GM12801 (cell line): ENCODE measurements around the gene LGALS1.

Experiments
- TF ChIP-seq, protein P1 (sequence below): IDR thresholded peaks from one replicate; pipeline ENCODE4 v1.5.1; 2011; ENCODE audit warnings: control low read depth; ENCODE audit not compliant: insufficient read length; ENCODE audit errors: extremely low read depth

Gene LGALS1

DNA sequence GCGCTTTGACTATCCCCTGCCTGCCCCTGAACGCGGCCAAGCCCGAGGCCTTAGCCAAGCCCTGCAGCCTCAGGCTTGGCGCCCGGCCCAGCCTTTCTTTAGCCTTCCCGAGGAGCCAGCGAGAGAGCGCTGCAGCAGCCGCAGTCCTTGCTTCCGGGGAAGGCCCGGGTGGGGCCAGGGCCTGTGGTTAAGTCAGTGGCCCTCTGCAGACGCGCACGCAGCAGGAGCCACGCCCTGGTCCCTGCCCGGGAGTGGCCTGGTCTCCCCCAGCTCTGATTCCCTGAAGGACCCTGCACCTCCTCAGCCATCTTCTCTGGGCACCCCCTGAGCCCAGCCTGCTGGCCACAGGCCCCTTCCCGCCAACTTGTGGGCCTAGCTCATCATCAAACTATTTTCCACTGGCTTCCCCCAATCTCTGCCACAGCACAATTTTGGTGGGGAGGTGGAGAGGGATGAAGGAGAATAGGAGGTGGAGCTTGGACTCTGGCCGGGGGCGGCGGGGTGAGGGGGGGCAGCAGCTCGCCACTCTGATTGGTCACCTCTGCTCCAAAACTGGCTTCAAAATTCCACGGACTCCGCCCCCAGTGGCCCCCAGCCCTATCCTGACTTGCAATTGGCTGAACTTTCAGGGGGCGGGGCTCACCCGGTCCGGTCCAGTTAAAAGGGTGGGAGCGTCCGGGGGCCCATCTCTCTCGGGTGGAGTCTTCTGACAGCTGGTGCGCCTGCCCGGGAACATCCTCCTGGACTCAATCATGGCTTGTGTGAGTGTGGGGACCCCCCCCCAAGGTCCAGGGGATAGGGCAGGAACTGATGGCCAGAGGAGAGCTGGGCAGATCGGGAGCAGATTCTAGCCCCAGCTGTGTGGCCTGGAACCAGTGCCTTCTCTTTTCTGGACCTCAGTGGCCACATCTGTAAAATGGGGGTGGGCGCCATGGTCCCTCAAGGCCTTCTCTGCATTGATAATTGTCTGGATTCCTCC, at the start of gene LGALS1:
Gene LGALS1, plus strand, starts transcription at position 686 of the 979 bp plus-strand sequence. Its CDS starts 67 bp downstream, at position 753.
- TF ChIP-seq, protein P1, sequence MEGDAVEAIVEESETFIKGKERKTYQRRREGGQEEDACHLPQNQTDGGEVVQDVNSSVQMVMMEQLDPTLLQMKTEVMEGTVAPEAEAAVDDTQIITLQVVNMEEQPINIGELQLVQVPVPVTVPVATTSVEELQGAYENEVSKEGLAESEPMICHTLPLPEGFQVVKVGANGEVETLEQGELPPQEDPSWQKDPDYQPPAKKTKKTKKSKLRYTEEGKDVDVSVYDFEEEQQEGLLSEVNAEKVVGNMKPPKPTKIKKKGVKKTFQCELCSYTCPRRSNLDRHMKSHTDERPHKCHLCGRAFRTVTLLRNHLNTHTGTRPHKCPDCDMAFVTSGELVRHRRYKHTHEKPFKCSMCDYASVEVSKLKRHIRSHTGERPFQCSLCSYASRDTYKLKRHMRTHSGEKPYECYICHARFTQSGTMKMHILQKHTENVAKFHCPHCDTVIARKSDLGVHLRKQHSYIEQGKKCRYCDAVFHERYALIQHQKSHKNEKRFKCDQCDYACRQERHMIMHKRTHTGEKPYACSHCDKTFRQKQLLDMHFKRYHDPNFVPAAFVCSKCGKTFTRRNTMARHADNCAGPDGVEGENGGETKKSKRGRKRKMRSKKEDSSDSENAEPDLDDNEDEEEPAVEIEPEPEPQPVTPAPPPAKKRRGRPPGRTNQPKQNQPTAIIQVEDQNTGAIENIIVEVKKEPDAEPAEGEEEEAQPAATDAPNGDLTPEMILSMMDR = no peak

DNA sequence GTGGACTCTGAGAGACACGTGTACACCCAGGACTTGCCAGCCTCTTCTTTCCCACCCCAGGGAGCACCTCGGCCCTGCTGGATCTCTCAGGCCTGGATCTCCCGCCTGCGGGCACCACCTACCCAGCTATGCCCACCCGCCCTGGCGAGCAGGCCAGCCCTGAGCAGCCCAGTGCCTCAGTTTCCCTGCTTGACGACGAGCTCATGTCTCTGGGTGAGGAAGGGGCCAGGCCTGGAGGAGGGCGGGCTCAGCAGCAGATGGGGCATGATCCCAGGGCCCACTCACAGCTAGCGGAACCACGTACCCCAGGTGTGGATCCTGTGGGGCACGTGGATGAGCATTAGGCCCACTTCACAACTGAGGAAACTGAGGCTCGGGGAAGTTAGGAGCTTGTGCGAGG, 49.7 kb upstream of the LGALS1 start:
- TF ChIP-seq, protein P1 = no peak

DNA sequence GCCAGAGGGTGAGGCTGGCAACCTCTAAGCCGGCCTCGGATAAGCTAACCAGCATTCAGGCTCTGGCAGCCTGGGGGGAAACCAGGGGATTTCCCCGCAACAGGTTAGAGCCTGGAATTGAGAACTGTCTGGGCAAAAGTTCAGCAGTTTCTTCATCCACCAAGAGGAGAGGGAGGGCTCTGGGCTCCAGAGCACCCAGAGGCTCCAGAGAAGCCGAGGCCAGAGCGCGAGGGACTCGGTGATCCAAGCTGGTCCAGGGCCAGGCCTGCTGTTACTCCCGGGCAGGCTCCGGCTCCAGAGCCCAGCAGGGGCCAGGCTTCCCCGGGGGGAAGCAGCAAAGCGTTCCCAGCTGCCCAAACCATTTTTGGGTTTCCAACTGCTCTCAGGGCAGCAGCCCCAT, 49.3 kb upstream of the LGALS1 start:
- TF ChIP-seq, protein P1 = no peak

DNA sequence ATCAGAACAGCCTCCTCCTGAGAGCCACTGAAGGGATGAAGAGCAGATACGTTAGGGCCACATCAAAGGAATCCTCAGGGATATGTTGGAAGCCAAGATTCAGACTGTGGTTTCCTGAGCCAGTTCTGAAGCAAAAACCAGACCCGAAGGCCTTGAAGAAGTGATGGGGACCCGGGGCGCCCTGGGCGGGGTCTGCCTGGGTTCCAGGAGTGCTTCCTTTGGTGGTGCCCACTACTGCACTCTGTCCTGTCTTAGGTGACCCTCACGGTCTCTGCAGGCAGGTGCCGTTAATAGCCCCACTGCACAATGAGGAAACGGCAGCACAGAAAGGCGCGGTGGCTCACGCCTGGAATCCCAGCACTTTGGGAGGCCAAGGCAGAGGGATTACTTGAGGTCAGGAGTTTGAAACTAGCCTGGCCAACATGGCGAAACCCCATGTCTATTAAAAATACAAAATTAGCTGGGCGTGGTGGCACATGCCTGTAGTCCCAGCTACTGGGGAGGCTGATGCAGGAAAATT, 48.8 kb upstream of the LGALS1 start:
- TF ChIP-seq, protein P1 = no peak

DNA sequence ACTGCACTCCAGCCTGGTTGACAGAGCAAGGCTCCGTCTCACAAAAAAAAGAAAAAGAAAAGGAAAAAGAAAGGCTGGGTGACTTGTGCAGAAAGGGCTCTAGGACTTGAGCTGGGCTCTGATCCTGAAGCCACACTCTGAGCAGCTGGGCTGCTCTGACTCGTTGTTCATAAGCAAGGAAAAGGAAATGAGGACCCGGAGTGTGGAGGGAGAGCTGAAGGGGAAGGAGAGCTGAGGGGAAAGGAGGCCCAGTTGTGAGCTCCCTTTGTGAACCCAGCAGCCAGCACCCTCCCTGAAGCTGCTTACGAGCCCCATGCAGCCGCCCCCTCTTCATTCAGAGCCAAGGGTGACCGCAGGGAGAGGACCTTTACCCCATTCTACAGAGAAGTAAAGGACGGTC, 48.3 kb upstream of the LGALS1 start:
- TF ChIP-seq, protein P1 = no peak

DNA sequence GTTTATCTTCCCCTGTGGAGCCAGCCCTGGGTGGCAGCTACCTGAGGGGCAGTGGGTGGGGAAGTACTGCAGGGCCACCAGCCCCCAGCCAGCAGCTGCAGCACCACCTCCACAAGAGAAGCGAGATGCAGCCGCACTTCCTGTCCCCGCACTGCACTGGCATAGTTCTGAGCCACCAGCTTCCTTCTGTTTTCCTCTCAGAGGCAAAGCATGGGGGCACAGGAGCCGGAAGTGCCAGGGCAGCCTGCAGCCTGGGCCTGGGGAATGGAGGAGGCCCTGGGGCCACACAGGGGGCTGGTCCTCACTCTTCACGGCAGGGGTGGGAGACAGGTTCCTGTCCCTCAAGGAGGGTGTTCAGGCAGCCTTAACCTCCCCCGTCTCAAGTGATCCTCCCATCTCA, 47.9 kb upstream of the LGALS1 start:
- TF ChIP-seq, protein P1 = no peak

DNA sequence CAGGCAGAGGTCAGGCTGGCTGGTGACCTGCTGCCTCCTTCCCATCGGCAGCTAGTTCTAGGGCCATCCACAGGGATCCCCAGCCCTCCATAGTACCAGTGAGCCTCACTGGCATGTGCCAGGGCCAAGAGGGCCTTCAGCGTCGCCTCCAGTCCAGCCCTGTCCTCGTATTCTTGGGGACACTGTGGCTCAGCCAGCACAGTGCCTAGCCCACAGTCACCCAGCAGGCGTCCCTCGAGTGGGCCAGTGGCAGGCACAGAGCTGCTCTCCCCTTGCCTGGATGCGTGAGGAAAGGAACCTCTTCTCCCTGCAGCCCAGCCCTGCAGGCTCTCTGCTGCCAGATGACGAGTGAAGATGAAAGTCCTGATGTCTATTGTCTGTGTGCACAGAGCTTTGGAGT, 46.6 kb upstream of the LGALS1 start:
- TF ChIP-seq, protein P1 = no peak
